Medulla oblongata (tissue), 1 donor: ENCODE data around the gene ATP7A.
"Not testable (repeated sequence)": the region's sequence is repeated elsewhere in the genome, so short reads cannot be mapped to it uniquely, and the experiment has no call there.

Experiments
- DNase-seq: peaks from one replicate; pipeline ENCODE4 v3.0.0-alpha.2; 2015; ENCODE audit errors: extremely low spot score

ATP7A gene

GRCh38 chrX:78037881-78038280 lies 127.4 kb downstream of the ATP7A start:
- DNase-seq = no peak

GRCh38 chrX:78042601-78043000 lies 132.1 kb downstream of the ATP7A start:
- no peak for DNase-seq

GRCh38 chrX:78046362-78046761 lies 135.9 kb downstream of the ATP7A start:
- DNase-seq = no peak

- no peak for DNase-seq
Measured at GRCh38 chrX:78048052-78048451, 137.6 kb downstream of the ATP7A start.

GRCh38 chrX:78063687-78064086 lies 153.2 kb downstream of the ATP7A start:
- no peak for DNase-seq

- no peak for DNase-seq
Measured at GRCh38 chrX:78064152-78064551, 153.7 kb downstream of the ATP7A start.

GRCh38 chrX:78064698-78065601 lies 154.5 kb downstream of the ATP7A start:
- DNase-seq = not testable (repeated sequence)

GRCh38 chrX:78066110-78066509 lies 155.6 kb downstream of the ATP7A start:
- DNase-seq = no peak

- no peak for DNase-seq
Measured at GRCh38 chrX:78071331-78071730, 160.8 kb downstream of the ATP7A start.

GRCh38 chrX:78073147-78074077 lies 162.9 kb downstream of the ATP7A start:
- not testable (repeated sequence) for DNase-seq

GRCh38 chrX:78074088-78074487 lies 163.6 kb downstream of the ATP7A start:
- no peak for DNase-seq

- no peak for DNase-seq
Measured at GRCh38 chrX:78075787-78076389, 165.4 kb downstream of the ATP7A start.

- DNase-seq = not testable (repeated sequence)
Measured at GRCh38 chrX:78081413-78081812, 170.9 kb downstream of the ATP7A start.

GRCh38 chrX:78092296-78092695 lies 181.8 kb downstream of the ATP7A start:
- no peak for DNase-seq

- DNase-seq = no peak
Measured at GRCh38 chrX:78098108-78098507, 187.6 kb downstream of the ATP7A start.
